ENCODE results near the gene PIP4K2A.
"Not testable (repeated sequence)": the region's sequence is repeated elsewhere in the genome, so short reads cannot be mapped to it uniquely, and the experiment has no call there.

PIP4K2A gene

DNA sequence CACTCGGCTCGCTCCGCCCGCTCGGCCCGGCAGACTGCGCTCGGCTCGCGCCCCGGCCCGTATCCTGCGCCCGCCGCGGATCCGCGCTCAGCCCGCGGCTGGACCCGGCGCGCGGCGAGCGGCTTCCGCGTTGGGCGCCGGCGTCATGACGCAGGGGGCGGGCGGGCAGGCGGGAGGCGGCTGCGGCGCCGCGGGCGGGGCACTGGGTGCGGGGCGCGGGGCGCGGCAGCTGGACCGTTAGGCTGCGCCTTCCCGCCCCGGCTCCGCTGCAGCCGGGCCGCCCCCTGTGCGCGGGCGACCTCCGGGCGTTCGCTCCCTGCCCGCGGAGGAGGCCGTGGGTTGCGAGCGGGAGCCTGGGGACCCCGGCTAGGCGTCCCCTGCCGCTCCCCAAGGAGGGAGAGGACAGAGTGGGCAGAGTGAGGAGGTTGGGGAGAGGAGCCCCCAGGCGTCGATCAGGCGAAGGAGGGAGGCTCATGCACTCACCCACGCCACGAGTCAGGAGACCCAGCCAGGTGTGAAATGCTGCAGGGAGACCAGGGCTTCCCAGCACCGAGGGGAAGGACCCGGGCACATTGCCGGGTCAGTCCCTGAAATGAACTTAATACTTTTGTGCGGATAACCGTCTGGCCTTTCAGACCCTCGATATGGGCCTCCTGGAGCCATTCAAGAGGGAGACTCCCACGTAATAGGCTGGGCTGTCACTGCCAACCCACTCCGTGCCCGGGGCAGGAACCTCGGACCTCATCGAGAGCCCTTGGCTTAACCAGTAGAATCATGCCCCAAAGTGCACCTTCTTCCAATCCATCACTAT, at the start of gene PIP4K2A:
TSS of gene PIP4K2A (minus strand) at position 100 of the 811 bp plus-strand sequence. CDS start 252 bp downstream, outside the sequence.
- DNase-seq, result peak; percentile 83

DNA sequence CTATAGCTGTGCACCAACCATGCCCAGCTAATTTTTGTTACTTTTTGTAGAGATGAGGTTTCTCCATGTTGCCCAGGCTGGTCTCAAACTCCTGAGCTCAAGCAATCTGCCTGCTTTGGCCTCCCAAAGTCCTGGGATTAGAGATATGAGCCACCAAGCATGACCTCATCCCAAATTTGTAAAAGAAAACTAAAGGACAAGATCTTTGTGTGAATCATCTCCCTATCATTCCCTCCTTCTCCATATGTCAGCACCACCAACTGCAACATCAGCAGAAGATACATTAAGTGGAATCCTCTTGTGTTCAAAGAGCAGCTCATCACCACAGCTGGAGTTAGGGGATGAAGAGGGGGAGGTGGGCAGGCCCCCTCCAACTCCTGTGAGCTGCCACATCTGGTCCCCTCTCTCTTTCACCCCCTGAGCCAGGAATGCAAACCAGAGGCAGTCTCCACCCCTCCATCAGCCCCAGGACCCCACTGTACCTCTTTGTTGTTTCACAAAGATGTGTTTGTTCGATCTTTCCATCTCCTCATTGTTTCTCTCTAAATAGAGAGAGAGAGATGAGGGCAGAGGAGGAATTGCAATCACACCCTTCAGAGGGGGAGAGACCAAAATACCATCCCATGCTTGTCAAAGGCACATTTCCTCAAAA, 47.3 kb upstream of the PIP4K2A start:
- DNase-seq, result no peak

DNA sequence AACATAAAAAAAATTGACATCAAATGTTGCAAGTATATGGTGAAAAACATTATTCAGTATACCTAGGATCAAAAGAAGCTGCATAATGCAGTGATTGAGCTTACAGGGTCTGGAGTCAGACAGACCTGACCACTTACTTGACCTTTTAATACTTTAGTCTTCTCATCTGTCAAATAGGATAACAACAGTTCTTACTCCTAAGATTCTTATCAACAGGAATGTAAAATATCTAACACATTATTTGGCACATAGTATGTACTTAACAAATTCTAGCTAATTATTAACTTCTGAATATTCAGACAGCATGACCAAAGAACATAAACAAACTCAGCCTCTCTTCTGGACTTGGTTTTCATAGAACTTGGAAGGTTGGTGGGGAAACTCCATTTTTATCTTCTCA, 45.6 kb upstream of the PIP4K2A start:
- no peak for DNase-seq

DNA sequence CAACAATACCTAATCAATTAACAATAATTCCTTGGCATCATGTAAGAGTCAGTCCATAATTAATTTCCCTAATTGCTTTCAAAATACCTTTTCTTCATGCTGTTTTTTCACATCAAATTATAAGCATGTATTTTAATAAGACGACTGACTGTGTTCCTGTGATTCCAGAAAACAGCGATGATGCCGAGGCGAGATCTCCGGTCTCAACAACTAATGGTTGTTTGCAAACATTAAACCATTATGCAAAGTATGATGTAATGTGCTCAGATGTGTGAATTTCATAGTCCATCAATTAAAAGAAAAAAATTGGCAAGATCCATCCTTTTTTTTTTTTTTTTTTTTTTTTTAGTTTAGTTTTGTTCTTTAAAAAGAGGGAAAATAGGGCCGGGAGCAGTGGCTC, 44.5 kb upstream of the PIP4K2A start:
- no peak for DNase-seq

DNA sequence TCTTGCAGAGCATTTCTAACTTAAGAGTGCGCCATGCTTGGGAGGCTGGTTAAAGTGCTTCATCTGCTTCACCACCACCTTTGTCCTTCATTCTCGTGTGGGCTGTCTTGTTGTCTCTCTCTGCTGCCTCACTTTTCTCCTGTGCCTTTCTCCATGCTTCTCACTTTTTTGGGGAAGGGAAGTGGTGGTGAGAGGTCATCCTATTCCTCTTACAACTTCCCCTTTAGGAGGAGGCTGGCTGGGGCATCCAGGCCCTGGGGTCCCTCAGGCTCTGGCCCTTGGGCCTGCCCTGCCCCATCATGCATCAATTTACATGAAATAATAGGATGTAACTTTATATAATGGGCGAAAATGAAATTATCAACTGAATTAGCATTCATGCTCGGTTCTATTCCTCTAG, 39.9 kb upstream of the PIP4K2A start:
- DNase-seq, result no peak

DNA sequence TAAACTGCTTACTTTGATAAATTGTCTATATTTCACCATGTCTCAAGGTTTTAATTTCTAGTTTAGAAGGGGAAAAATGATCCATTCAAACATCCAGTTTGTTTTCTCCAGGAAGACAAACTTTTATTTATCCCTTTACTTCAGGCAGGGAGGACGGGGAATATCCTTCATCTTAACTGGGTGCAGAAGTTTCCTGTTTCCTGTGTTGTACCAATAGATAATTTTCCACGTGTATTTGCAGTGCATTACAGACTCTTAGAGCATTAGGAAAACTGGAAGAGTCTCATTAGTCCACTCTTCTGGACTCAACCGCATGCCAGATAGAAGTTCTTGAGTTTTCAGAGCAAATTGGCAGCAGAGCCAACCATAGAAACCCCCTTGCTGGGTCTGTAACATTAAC, 39.4 kb upstream of the PIP4K2A start:
- DNase-seq, result no peak

DNA sequence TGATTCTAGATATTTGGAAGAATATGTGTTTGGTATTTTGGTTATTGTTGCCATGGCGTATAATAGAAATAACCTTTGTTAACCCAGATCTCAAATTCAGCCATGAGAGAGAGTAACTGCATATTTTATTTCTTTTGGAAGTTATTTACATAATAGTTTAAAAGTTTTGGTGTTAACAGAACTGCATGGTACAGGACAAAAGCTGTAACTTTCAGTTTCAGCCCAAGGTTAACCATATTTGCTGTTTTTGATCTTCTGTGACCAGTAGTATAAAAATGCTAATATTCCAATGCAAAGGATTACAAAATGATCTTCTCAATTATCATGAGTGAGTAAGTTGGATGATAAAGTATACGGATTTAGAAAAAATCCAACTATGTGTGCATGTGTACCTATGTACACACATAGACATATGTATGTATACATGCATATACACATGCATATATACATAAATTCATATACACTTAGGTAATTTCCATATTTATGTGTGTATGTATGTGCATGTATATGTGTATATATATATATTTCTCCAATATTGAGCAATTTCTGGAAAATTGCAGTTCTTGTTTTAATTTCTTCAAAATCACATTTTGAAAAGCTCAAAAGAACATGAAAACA, 38.0 kb upstream of the PIP4K2A start:
- no peak for DNase-seq

DNA sequence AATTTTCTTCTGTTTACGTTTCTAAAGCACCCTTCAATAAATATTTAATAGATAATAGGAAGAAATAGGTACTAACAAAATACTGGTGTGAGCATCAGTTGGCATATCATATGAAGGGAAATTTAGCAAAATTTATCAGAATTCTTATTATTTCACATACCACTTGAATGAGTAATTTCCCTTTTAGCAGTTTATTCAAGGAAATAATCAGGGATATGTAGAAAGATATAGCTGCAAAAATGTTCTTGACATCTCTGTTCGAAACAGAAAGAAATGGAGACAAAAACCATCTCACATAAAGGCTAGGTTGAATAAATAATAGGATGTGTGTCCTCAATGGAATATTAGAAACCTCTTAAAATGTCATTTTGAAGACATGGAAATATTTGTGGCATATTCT, 35.8 kb upstream of the PIP4K2A start:
- DNase-seq, result no peak

DNA sequence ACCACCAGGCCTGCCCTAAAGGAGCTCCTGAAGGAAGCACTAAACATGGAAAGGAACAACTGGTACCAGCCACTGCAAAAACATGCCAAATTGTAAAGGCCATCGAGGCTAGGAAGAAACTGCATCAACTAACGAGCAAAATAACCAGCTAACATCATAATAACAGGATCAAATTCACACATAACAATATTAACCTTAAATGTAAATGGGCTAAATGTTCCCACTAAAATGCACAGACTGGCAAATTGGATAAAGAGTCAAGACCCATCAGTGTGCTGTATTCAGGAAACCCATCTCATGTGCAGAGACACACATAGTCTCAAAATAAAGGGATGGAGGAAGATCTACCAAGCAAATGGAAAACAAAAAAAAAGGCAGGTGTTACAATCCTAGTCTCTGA, 30.5 kb upstream of the PIP4K2A start:
- DNase-seq, result not testable (repeated sequence)

DNA sequence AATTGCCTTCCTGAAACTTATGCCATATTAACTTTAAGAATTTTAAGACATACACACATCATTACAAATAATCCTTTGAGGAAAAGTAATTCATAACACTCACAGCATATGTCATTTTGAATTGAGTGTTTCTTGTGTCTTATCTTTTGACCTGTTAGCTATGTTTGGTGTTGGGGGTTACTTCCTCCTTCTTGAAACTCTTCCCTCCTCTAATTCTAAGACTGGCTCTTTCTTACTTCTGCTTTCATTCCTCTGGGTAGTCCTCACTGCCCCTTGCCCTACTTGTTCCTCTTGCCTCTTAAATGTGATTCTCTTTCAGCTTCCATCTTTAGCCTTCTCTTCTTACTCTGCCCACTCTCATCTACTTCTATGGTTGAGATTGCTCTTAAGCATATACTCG, 28.3 kb upstream of the PIP4K2A start:
- no peak for DNase-seq

DNA sequence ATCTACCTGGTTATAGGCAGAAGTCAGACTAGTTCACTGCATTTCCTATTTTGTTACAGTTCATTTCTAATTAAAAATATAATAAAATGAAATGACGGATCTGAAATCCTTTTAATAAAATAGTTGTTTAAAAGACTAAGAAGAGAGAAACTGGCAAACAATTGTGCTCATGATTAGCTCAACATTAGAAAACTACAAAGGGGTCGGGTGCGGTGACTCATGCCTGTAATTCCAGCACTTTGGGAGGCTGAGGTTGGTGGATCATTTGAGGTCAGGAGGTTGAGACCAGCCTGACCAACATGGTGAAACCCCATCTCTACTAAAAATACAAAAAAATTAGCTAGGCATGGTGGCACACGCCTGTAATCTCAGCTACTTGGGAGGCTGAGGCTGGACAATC, 27.3 kb upstream of the PIP4K2A start:
- not testable (repeated sequence) for DNase-seq

DNA sequence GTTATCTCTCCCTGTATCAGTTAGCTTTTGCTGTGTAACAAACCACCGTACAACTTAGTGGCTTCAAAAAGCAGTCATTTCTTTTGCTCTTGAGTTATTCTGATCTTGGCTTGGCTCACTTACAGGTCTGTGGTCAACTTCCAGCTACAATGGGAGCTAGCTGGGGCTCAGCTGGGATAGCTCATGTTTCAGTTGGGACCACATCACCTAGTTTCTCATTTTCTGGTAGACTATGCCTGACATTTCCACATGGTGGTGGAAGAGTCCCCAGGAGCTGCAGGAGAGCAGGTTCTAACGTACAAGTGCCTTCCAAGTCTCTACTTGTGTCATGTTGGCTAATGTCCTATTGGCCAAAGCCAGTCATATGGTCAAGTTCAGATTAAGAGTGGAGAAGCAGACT, 25.8 kb upstream of the PIP4K2A start:
- no peak for DNase-seq

DNA sequence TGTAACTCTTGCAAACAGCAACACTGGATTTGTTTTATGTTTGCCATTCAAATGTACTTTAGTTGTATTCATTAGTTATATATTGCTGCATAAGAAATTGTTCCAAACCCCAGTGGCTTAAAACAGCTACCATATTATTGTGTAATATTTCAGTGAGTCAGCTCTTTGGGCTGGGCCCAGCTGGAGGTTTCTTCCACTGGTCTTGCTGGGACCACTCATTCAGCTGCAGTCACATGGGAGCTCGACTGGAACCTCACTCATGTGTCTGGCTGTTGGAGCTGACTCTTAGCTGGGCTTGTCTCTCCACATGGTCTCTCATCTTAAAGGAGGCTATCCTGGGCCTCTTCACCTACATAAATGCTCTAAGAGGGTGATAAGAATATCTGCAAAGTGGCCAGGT, 23.2 kb upstream of the PIP4K2A start:
- no peak for DNase-seq

DNA sequence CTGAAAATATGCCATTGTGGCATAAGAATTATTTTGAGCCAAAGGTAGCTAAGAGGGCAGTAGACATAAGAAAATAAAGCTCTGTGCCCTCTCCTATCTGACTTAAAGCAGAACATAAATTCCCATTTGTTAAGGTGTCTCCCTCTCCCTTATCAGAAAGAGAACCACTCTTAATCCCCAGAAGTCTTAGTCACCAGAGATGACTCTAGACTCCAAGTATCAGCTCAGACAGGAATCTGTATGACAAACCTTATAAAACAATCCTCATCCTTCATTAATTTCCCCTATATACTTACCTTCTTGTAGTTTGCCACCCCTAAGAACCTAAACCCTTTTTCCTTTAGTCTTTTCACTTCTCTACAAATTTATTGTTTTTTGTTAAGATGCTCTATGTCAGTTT, 21.8 kb upstream of the PIP4K2A start:
- no peak for DNase-seq

DNA sequence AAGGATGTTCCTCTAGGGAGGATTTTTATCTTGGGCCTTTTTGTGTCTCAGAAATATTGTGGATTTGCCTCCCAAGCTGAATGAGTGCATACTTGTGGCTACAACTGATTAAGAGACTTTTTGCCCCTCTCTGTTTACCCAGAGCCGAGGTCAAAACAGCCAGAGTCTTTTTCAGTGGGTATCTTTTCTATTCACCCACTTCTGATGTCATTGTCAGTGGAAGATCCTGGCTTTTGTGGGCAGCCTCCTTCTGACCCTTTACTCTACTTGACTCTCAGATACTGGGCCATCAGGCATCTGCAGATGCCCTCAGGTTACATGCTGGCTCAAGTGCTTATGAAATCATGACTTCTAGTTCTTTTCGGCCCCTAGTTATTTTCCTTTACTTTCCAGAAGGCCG, 19.6 kb upstream of the PIP4K2A start:
- DNase-seq, result no peak

DNA sequence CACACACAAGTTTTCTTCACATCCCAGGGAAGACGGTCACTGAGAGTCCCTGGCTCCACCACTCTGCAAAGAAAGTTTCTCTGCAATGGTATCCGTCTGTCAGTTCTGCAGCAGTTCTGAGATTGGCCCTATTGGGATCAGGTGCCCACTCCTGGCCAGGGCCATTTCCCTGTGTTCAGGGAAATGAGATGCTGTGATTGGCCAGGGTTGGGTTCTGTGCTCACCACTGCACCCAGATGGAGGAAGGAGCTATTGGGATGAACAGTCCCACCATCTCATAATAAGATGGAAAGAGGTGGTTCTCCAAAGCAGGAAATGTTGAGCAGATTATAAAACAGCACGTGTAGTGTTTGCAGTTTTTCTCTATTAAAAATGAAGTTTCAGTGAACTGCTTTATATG, 13.3 kb upstream of the PIP4K2A start:
- DNase-seq, result no peak

DNA sequence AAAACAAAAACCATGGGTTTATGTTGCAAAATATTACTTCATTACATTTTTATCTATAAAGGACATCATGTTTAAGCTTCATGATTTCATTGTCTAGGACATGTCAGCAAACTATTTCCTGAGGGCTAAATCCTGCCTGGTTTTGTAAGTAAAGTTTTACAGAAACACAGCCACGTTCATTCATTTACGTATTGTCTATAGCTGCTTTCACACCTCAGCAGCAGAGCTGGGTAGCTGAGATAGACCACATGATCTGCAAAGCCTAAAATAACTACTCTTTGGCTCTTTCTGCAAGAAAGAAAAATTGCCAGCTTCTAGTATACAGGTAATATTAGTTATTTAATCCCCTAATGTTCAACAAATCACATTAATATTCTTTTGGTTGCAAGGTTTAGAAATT, 12.7 kb upstream of the PIP4K2A start:
- no peak for DNase-seq

DNA sequence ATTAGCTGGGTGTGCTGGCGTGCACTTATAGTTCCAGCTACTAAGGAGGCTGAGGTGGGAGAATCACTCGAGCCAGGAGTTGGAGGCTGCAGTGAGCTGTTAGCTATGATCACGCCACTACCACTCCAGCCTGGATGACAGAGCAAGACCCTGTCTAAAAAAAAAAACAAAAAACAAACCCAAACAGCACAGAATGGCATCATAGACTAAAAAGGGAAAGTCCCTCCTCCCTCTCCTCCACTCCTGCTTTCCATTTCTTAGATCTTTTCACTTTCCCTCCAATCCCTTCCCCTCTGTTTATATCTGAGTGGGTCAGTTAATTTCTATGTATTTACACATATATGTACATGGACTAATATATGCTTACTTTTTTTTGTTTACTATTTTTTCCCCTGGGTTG, 10.4 kb upstream of the PIP4K2A start:
- DNase-seq, result no peak

DNA sequence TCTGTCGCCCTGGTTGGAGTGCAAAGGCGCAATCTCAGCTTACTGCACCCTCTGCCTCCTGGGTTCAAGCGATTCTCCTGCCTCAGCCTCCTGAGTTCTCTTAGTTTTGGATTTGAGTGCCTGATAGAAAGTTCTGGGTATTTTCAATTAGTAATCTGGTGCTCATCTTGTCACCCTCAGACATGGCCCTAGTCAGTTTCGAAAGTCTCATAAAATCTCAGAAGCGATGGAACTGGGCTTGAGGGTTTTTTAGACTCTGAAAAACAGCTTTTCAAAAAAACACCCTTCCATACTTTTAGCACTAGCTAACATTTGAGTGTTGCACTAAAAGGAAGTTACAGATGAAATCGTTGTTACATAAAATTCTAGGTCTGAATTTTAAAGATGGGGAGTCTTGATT, 9.4 kb upstream of the PIP4K2A start:
- DNase-seq, result no peak

DNA sequence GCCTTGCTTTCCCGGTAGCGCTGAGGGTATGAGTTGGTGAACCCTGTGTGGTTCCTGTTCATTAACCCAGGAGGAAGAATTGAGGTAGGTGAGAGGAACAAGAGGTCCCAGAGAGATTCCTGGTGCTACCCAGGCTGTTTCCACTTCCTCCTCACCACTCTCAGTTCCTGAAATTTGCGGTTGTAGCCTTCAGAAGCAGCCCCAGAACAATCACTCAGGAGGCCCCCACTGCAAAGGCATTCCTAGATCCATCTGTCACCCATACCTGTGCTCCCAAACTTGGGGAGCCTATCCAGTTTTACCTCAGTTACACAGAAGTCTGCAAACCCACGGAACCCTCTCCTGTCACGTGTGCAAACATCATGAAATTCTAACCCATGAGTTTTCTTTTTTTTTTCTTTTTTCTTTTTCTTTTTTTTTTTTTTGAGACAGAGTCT, 9.0 kb upstream of the PIP4K2A start:
- DNase-seq, result no peak

DNA sequence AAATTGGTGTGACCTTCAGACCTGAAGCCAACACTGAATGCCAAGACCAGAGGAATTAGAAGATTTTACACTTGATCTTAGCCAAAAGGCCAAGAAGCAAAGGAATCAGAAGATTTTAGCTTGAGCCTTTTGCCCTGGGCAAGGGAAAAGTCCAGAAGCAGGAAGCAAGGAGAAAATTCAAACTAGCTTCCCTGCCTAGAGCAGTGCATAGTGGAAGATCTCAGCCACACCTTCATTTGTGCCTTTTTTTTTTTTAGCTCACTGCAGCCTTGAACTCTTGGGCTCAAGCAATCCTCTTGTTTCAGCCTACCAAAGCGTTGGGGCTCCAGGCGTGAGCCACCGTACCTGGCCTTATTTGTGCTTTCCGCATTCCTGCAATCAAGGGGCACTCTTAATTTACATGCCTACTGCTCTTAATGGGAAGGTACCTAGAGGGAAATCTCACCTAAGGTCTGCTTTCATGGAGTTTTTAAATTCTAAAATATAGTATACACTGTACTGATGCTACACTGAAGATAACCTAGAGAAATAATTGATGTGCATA, 8.3 kb upstream of the PIP4K2A start:
- no peak for DNase-seq

DNA sequence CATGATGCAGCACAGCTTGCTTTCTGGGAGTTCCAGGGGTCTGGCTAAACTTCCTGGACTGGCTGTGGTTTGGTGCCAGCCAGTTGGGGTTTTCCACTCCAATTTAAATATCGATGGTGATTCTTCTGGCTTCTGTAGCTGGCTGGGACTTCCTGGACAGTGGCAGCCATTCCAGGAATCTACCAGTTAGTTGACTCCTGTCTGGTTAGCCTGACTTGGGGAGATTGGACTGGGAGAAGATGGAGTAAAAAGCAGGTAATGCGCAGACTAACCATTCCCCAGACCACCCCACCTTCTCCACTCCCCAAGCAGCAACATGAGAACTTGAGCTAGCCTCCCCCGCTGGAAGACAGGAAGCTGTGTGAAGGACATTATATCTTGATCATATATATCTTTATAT, 6.3 kb upstream of the PIP4K2A start:
- DNase-seq, result no peak

DNA sequence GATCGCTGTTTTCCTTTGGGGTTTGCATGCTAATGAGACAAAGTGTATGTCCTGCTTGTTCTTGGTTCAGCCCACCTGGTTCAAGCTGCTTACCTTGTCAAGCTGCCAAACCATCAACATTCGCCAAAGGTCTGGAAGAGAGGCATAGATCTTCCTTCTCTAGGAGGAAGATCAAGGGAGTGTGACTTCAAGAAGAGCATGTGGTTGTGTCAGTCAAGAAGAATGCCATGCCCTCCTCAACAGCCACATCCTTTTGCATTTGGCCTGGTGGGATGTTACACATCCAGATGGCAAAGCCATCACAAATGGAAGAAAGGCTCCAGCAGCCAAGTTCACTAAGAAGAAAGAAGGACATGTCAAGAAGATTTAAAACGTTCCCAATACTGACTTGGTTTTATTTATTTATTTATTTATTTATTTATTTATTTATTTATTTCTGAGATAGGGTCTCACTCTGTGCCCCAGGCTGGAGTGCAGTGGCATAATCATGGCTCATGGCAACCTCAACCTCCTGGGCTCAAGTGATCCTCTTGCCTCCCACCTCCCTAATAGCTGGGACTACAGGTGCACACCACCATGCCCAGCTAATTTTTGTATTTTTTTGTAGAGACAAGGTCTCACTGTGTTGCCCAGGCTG, 5.1 kb upstream of the PIP4K2A start:
- DNase-seq, result no peak

Data from activated CD4-positive, alpha-beta T cell treated with anti-CD3 and anti-CD28 coated beads, Interleukin-2, Interleukin-6, amounts not matched to agents 100 ng/mL and 50 ng/mL, durations not matched to agents 16 hours and 8 hours (primary cell).